Measurements from ENCODE around the gene ADGRL3.

ADGRL3 gene

GRCh38 chr4:61785761-61786160 lies 585.6 kb downstream of the ADGRL3 start:
- Histone ChIP-seq H3K27ac (ENCODE audit: low read length) (no peak overlapping the region), H4K20me1 (ENCODE audit: insufficient read depth, low read length) (no peaks in the 10 kb centered on the region), H3K9ac (ENCODE audit: low read depth, low read length) (no peak overlapping the region), H3K27me3 (ENCODE audit: insufficient read depth, low read length, poor library complexity) (no peaks in the 10 kb centered on the region), H3K9me3 (ENCODE audit: insufficient read depth, low read length, severe bottlenecking) (no peaks in the 10 kb centered on the region), H2AFZ (ENCODE audit: low read depth, low read length) (no peak overlapping the region), H3K4me1 (ENCODE audit: insufficient read depth, low read length) (no peaks in the 10 kb centered on the region), H3K79me2 (ENCODE audit: insufficient read depth, low read length) (no peaks in the 10 kb centered on the region), H3K4me3 (ENCODE audit: low read depth in 1 of 2, low read length in 2 of 2) (no peak overlapping the region), H3K4me2 (ENCODE audit: insufficient read depth, low read length) (no peak overlapping the region), H3K36me3 (ENCODE audit: insufficient read depth, low read length) (no peaks in the 10 kb centered on the region)
- DNase-seq = no peak
- TF ChIP-seq EZH2 (IDR thresholded peaks at IDR 0.05; ENCODE audit: borderline replicate concordance, low read depth, low read length, severe bottlenecking) (no peak), CTCF (IDR thresholded peaks at IDR 0.05; ENCODE audit: borderline replicate concordance, extremely low read depth, low read length, poor library complexity, severe bottlenecking) (no peak)
- no peak for ATAC-seq (ENCODE audit: insufficient read depth, low read depth)

- Histone ChIP-seq H3K9ac (ENCODE audit: low read depth, low read length) (no peak overlapping the region), H3K36me3 (ENCODE audit: insufficient read depth, low read length) (no peaks in the 10 kb centered on the region), H3K27me3 (ENCODE audit: insufficient read depth, low read length, poor library complexity) (no peaks in the 10 kb centered on the region), H3K9me3 (ENCODE audit: insufficient read depth, low read length, severe bottlenecking) (no peaks in the 10 kb centered on the region), H3K4me3 (ENCODE audit: low read depth in 1 of 2, low read length in 2 of 2) (no peak overlapping the region), H3K79me2 (ENCODE audit: insufficient read depth, low read length) (no peaks in the 10 kb centered on the region), H3K4me1 (ENCODE audit: insufficient read depth, low read length) (no peaks in the 10 kb centered on the region), H3K27ac (ENCODE audit: low read length) (no peak overlapping the region), H4K20me1 (ENCODE audit: insufficient read depth, low read length) (no peaks in the 10 kb centered on the region), H3K4me2 (ENCODE audit: insufficient read depth, low read length) (no peak overlapping the region), H2AFZ (ENCODE audit: low read depth, low read length) (no peak overlapping the region)
- DNase-seq (no peak), ATAC-seq (ENCODE audit: insufficient read depth, low read depth) (no peak)
- no peak for TF ChIP-seq CTCF (IDR thresholded peaks at IDR 0.05; ENCODE audit: borderline replicate concordance, extremely low read depth, low read length, poor library complexity, severe bottlenecking)
- TF ChIP-seq EZH2 (IDR thresholded peaks at IDR 0.05; ENCODE audit: borderline replicate concordance, low read depth, low read length, severe bottlenecking) = no peak
Observed at GRCh38 chr4:61786211-61786610, 586.1 kb downstream of the ADGRL3 start.

GRCh38 chr4:61795998-61796397 lies 595.9 kb downstream of the ADGRL3 start:
- H3K4me1 ChIP-seq (ENCODE audit: insufficient read depth, low read length) = no peaks in the 10 kb centered on the region
- H3K27me3 ChIP-seq (ENCODE audit: insufficient read depth, low read length, poor library complexity) = no peaks in the 10 kb centered on the region
- no peak overlapping the region for H2AFZ ChIP-seq (ENCODE audit: low read depth, low read length)
- no peak overlapping the region for H3K4me3 ChIP-seq (ENCODE audit: low read depth in 1 of 2, low read length in 2 of 2)
- H3K36me3 ChIP-seq (ENCODE audit: insufficient read depth, low read length) = no peaks in the 10 kb centered on the region
- no peak overlapping the region for H3K27ac ChIP-seq (ENCODE audit: low read length)
- H3K9me3 ChIP-seq (ENCODE audit: insufficient read depth, low read length, severe bottlenecking) = no peaks in the 10 kb centered on the region
- DNase-seq = no peak
- no peaks in the 10 kb centered on the region for H4K20me1 ChIP-seq (ENCODE audit: insufficient read depth, low read length)
- H3K79me2 ChIP-seq (ENCODE audit: insufficient read depth, low read length) = no peaks in the 10 kb centered on the region
- H3K9ac ChIP-seq (ENCODE audit: low read depth, low read length) = no peak overlapping the region
- no peak overlapping the region for H3K4me2 ChIP-seq (ENCODE audit: insufficient read depth, low read length)
- no peak for ATAC-seq (ENCODE audit: insufficient read depth, low read depth)
- TF ChIP-seq EZH2 (IDR thresholded peaks at IDR 0.05; ENCODE audit: borderline replicate concordance, low read depth, low read length, severe bottlenecking) (no peak), CTCF (IDR thresholded peaks at IDR 0.05; ENCODE audit: borderline replicate concordance, extremely low read depth, low read length, poor library complexity, severe bottlenecking) (no peak)

- Histone ChIP-seq H3K79me2 (ENCODE audit: insufficient read depth, low read length) (no peaks in the 10 kb centered on the region), H4K20me1 (ENCODE audit: insufficient read depth, low read length) (no peaks in the 10 kb centered on the region), H2AFZ (ENCODE audit: low read depth, low read length) (no peak overlapping the region), H3K9me3 (ENCODE audit: insufficient read depth, low read length, severe bottlenecking) (no peaks in the 10 kb centered on the region), H3K9ac (ENCODE audit: low read depth, low read length) (no peak overlapping the region), H3K4me2 (ENCODE audit: insufficient read depth, low read length) (no peak overlapping the region), H3K4me1 (ENCODE audit: insufficient read depth, low read length) (no peaks in the 10 kb centered on the region), H3K4me3 (ENCODE audit: low read depth in 1 of 2, low read length in 2 of 2) (no peak overlapping the region), H3K36me3 (ENCODE audit: insufficient read depth, low read length) (no peaks in the 10 kb centered on the region), H3K27me3 (ENCODE audit: insufficient read depth, low read length, poor library complexity) (no peaks in the 10 kb centered on the region), H3K27ac (ENCODE audit: low read length) (no peak overlapping the region)
- no peak for TF ChIP-seq CTCF (IDR thresholded peaks at IDR 0.05; ENCODE audit: borderline replicate concordance, extremely low read depth, low read length, poor library complexity, severe bottlenecking)
- TF ChIP-seq EZH2 (IDR thresholded peaks at IDR 0.05; ENCODE audit: borderline replicate concordance, low read depth, low read length, severe bottlenecking) = no peak
- DNase-seq (no peak), ATAC-seq (ENCODE audit: insufficient read depth, low read depth) (no peak)
Observed at GRCh38 chr4:61799794-61800193, 599.7 kb downstream of the ADGRL3 start.
